Activated CD4-positive, alpha-beta T cell treated with anti-CD3 and anti-CD28 coated beads, Interleukin-2, amount 50 U/mL, for 48 hours (primary cell): Measurements from ENCODE around the gene PMP22.

Experiments used
- DNase-seq, 2 experiments: peaks; one replicate each; pipeline ENCODE4 v3.0.0-alpha.2; 2020

Gene PMP22

GRCh38 chr17:15273141-15273793 is 8.1 kb upstream of the PMP22 start:
- DNase-seq: no peak

- no peak for DNase-seq
Measured at GRCh38 chr17:15271741-15272140, 6.6 kb upstream of the PMP22 start.

GRCh38 chr17:15270628-15271381 is 5.7 kb upstream of the PMP22 start:
- DNase-seq: no peak

- DNase-seq: no peak
Measured at GRCh38 chr17:15269780-15270089, 4.6 kb upstream of the PMP22 start.

DNA sequence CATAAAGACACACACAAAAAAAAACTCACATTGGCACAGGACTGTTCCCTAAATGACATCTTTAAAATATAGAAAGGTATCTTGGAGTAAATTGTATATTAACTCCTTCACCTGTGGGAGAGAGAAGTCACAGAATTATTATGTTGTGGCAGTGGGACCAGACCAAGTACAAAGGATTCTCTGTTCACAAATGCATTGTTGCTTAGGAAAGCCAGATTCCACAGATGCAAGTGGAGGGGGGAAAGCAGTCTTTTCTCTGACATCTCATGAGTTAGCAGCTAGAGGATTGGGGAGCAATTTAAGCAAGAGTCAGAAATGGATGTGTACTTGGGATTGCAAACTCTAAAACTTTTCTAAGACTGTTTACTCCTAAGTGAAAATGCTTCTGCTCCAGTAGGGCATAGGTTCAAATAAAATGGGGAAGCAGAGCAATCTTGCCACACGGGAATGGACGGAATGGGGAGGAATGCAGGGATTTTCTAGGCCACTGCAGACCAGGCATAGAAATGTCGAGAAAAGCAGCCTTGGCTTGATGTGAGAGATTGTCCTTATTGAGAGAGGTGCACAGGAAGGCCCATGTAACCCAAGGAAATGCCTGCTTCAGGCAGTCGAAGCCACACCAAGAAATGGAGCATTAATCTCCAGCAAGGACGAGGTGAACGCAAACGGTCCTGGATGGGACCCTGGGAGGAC is 4.1 kb upstream of the PMP22 start:
- DNase-seq: no peak

GRCh38 chr17:15268461-15268860 is 3.3 kb upstream of the PMP22 start:
- no peak for DNase-seq

- DNase-seq: no peak
Measured at GRCh38 chr17:15267996-15268395, 2.9 kb upstream of the PMP22 start.

DNA sequence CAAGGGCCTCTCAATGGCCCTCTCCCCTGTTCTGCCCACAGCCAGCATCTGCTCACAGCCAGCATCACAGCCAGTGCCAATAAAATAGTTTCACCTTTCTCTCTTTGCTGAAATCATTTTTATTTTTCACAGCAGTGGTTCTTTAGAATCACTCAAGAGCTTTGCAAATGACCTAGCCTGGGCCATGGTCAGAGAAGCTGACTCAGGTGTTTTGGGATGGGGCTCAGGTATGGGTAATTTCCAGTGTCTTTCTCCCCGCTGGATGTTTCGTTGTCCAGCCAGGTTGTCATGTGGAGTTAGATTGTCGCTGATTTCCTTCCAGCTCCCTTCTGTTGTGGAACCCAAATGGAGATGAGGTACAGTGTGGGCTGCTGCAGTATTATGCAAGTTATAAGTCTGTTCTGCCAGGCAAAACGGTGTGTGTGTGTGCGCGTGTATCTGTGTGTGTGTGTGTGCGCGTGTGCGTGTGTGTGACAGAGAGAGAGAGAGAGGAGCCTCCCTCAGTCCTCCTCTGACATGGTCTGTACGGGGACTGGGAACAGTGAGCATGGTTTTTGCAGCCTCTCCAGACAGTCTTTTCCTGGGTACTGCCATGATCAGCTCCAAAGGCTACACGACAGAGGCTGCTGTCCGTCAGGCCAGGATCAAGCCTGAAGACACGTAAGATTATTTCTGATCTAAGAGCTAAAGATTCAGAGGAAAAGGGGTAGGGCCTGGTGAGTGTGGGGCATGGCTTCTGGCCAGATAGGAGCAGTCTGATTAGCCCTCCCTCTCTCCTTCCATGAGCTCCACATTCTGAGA is 1.4 kb upstream of the PMP22 start:
- DNase-seq: no peak

- DNase-seq: no peak
Measured at GRCh38 chr17:15264542-15264941, 584 bp downstream of the PMP22 start.

GRCh38 chr17:15263680-15264079 is 1.4 kb downstream of the PMP22 start:
- DNase-seq: no peak

DNA sequence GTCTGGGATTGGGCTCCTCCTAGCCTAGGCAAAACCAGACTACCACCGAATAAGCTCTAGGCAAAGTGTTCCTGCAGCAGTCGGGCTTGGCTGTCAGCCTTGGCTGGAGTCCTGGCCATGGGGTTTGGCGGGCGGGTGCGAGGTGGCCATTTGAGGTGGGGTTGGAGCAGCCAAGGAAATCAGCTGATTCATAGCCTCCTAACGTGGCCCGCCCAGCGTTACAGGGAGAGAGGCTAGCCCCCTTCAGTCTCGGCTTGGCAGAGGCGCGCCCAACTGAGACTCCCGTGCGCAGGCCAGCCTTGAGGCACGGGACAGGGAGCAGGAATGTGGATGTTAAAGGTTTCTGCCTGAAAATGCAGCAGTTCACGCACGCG is 1.9 kb downstream of the PMP22 start:
- no peak for DNase-seq

DNA sequence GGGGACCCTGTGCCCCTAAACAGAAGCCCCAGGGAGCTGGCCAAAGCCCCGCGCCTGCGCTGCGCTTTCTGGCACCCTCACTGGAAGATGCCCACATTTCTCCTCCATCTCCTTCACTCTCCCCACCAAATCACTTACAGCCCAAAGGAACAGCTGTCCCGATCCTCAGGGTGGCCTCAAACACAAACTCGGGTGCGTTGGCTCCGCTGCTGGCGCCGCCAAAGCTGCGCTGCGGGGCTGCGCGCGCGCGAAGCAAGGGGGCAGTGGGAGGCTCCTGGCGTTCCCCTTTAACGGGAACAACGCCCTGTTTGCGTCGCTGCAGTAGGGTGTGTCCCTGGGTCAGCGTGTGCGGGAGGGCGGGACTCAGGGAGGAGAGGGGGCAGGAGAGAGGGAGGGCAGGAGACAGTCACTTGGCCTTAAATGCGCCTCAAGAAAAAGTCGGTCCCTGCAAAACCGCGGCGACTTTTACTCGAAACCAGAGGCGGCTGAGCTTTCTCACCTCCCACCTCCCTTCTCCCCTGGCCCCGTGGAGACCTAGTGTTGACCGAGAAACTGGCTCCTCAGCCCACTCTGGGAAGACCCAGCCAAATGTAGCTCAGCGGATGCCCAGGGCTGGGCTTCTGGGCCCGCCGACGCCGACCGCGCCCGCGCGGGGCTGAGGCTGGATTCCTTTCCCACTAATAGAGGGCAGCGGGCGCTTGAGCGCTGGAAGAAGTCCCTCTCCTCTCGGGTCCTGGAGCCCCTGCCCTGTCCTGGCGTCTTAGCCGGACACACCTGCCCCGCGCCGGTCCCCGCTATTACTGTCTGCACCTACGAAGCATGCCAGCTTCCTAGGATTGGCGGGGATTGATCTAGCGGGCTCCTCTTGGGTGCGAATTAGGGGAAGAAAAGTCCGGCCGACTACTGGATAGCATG is 2.6 kb downstream of the PMP22 start:
- DNase-seq: peak in 1 of 2 experiments; percentile 18

GRCh38 chr17:15261802-15262290 is 3.3 kb downstream of the PMP22 start:
- DNase-seq: no peak

GRCh38 chr17:15261258-15261801 is 3.8 kb downstream of the PMP22 start:
- DNase-seq: peak in 1 of 2 experiments; percentile 17

DNA sequence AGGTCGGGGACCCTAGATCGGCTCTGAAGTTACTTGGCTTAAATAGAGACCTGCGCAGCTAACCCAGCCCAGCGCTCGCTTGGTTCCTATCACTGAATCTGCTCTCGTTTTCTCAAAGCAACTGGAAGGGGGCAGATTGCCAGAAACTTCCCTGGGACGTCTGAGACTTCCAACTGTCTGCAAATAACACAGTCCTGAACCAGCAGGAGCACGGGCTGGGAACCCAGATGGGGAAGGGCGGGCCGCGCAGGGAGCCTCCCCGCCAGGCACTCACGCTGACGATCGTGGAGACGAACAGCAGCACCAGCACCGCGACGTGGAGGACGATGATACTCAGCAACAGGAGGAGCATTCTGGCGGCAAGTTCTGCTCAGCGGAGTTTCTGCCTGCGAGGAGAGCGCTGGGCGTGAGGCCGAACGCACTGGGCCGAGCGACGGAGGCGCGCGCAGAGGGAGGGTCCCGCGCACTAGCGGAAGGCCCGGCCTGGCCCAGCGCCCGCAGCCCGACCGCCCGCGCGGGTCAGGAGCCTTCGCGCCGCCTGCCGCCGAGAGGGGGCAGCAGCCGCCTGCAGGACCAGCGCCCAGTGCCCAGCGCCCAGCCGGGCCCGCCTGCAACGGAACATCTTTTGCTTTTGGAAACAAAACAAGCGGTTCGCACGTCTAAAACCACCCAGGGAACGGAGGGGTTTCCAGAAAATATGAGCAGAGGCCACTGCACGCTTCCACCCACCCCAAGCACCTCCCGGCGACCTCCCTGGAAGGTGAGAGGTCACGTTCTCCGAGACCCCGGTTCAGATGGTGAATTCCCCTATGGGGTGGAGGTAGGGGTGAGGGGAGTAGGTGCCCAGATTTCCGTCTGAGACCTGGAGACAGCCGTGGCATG is 4.5 kb downstream of the PMP22 start:
- DNase-seq: peak; percentile 65 to 71

GRCh38 chr17:15257796-15258512 is 7.2 kb downstream of the PMP22 start:
- DNase-seq: no peak

DNA sequence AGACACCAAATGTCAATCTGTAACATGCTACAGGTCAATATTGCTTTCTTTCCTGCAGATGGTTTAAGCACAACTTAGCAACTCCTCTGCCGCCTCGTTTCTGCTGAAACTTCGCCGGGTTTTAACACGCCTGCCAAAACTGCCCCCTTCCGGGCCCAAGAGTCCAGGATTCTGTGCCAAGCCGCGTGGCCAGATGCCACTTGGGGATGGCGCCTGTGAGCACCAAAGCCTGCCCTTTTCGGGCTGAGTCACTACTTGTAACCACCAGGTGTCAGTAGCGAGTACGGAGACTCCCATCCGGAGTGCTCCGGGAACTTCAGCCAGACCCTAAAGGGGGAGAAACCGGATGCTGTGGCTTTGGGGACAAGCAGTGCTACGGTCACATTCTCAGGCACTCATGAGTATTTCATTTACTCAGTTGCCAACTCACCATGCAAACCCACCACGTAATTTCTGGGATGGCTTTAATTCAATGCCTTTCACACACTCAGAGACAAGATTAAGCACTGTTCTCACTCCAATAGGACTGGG is 7.8 kb downstream of the PMP22 start:
- peak; percentile 68 to 77 for DNase-seq

- no peak for DNase-seq
Measured at GRCh38 chr17:15256689-15257088, 8.4 kb downstream of the PMP22 start.

DNA sequence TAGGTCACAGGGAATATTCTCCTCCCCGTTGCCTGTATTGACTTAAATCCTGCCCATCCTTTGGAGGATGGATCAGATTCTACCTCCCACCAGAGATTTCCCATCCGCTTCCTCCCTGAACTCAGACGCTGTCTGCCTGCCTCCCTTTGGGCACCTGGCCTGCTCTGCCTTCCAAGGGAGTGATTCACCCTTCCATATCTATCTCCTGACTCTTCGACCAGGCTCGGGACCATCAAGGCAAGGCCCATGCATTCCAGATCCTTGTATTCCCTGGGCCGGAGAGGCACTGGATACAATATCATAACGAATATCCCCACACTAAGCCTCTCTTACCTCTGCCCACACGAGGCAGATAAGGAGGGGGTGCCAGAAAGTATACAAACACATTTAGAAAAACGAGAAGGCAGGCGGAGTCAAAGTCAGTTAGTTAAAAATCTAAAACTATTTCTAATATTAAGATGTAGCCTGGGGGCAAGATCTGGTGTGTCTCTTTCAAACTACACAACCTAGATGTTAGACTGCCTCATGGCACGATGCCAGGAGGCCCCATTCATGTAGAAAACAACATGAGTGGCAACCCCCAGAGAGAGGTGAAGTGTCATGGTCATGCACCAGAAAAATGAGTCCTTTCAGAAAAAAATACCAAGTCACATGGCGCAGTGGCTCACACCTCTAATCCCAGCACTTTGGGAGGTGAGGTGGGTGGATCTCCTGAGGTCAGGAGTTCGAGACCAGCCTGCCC is 9.2 kb downstream of the PMP22 start:
- DNase-seq: no peak
